ENCODE measurements around the gene TP53BP1. TPM values are rescaled to one million over a fixed set of nuclear protein-coding genes. Genes with fewer than 3 reads are reported as not detected.

The TP53BP1 gene
- total and polyA plus RNA-seq, 12 donors = 22.8 to 80.9 (median 43.7) TPM

GRCh38 chr15:43508991-43509659 lies 16.2 kb upstream of the TP53BP1 start:
- H3K27ac ChIP-seq = peak overlapping the region; percentile 79 to 93 (median 89)
- TF ChIP-seq CTCF (IDR thresholded peaks at IDR 0.05) (no peak), POLR2A (IDR thresholded peaks at IDR 0.05) (no peak)
- no peaks in the 10 kb centered on the region for H3K9me3 ChIP-seq (replicated peaks in 1 of 3)
- H3K4me1 ChIP-seq (replicated peaks in 1 of 2) = peaks cover 19 to 29% of the 10 kb centered on the region in 2 donors
- H3K4me3 ChIP-seq = peak overlapping the region in 1 of 4 donors; percentile 57
- 35 to 45% (median 39%) methylated on average over 9 of the region's 9 CpGs for WGBS, 4 donors
- intact Hi-C loops (cut with DNase I) = no loop called here
- no peaks in the 10 kb centered on the region for H3K27me3 ChIP-seq
- peak in 6 of 7 donors; percentile 51 to 70 (median 56) for DNase-seq
- H3K36me3 ChIP-seq (replicated peaks in 1 of 2) = no peaks in the 10 kb centered on the region

DNA sequence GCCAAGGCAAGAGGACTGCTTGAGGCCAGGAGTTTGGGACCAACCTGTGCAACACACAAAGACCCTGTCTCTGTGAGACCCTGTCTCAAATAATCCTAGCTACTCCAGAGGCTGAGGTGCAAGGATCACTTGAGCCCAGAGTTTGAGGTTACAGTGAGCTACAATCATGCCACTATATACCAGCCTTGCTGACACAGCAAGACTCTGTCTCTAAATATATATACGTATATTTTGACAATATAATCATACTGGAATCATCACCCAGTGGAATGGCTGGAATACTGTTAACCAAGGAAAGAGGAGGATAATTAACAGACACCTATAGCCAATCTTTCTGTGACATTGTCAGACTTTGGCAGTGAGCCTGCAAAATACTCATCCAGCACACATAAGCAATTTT lies 15.5 kb upstream of the TP53BP1 start:
- WGBS, 4 donors = 60 to 84% (median 74%) methylated on average over 1 of the region's 1 CpG
- no peak for TF ChIP-seq POLR2A (IDR thresholded peaks at IDR 0.05)
- TF ChIP-seq CTCF (IDR thresholded peaks at IDR 0.05) = no peak
- no peaks in the 10 kb centered on the region for H3K9me3 ChIP-seq (replicated peaks in 1 of 3)
- H3K36me3 ChIP-seq (replicated peaks in 1 of 2) = no peaks in the 10 kb centered on the region
- H3K27ac ChIP-seq = peak overlapping the region in 4 of 5 donors; percentile 13 to 93 (median 60)
- intact Hi-C loops (cut with DNase I) = no loop called here
- H3K4me3 ChIP-seq = no peak overlapping the region
- peaks cover 19 to 29% of the 10 kb centered on the region in 2 donors for H3K4me1 ChIP-seq (replicated peaks in 1 of 2)
- peak in 1 of 7 donors; percentile 47 for DNase-seq
- H3K27me3 ChIP-seq = no peaks in the 10 kb centered on the region

GRCh38 chr15:43505738-43506137 lies 12.8 kb upstream of the TP53BP1 start:
- Histone ChIP-seq H3K4me1 (replicated peaks in 1 of 2) (peaks cover 19 to 21% of the 10 kb centered on the region in 2 donors), H3K9me3 (replicated peaks in 1 of 3) (no peaks in the 10 kb centered on the region), H3K27ac (no peak overlapping the region), H3K27me3 (no peaks in the 10 kb centered on the region), H3K4me3 (no peak overlapping the region), H3K36me3 (replicated peaks in 1 of 2) (no peaks in the 10 kb centered on the region)
- peak in 2 of 7 donors; percentile 7 to 40 for DNase-seq
- 77 to 93% (median 81%) methylated on average over 1 of the region's 1 CpG for WGBS, 4 donors
- TF ChIP-seq CTCF (IDR thresholded peaks at IDR 0.05) (no peak), POLR2A (IDR thresholded peaks at IDR 0.05) (no peak)
- intact Hi-C loops (cut with DNase I) = no loop called here

- Histone ChIP-seq H3K36me3 (replicated peaks in 1 of 2) (no peaks in the 10 kb centered on the region), H3K27me3 (no peaks in the 10 kb centered on the region), H3K9me3 (replicated peaks in 1 of 3) (no peaks in the 10 kb centered on the region), H3K4me1 (replicated peaks in 1 of 2) (no peaks in the 10 kb centered on the region), H3K4me3 (no peak overlapping the region), H3K27ac (no peak overlapping the region)
- WGBS, 4 donors = 78 to 89% (median 81%) methylated on average over 1 of the region's 1 CpG
- intact Hi-C loops (cut with DNase I) = no loop called here
- TF ChIP-seq CTCF (IDR thresholded peaks at IDR 0.05) (no peak), POLR2A (IDR thresholded peaks at IDR 0.05) (no peak)
- no peak for DNase-seq
These were observed 6.7 kb upstream of the TP53BP1 start for GRCh38 chr15:43499635-43500034.
